Bronchial epithelial cell (primary cell): Measurements from ENCODE around the gene SOX5. TPM values are rescaled to one million over a fixed set of nuclear protein-coding genes. Genes with fewer than 3 reads are reported as not detected.

Experiments
- DNase-seq: peaks from one replicate; pipeline ENCODE4 v3.0.0-alpha.2; 2010; ENCODE audit warnings: low read depth
- FAIRE-seq: peaks from 2 replicates; lab custom pipeline; 2011; peaks lifted over from hg19 to GRCh38; lab: Jason Lieb, UNC
- H3K27me3 ChIP-seq: 2 replicates; pipeline ENCODE4 v1.5.1; 2011; ENCODE audit warnings: low read length; ENCODE audit not compliant: control insufficient read depth, insufficient read depth
- H3K36me3 ChIP-seq: 2 replicates; pipeline ENCODE4 v1.5.1; 2011; ENCODE audit warnings: low read length; ENCODE audit not compliant: control insufficient read depth, insufficient read depth
- H3K4me3 ChIP-seq: 2 replicates; pipeline ENCODE4 v1.5.1; 2011; ENCODE audit warnings: mild to moderate bottlenecking, low read depth, low read length, control low read depth
- total RNA-seq: library from RNA; depleted of rRNA; stranded (reverse); fragments of >200 nt; gene quantifications from 2 replicates; pipeline ENCODE4 v1.2.1, GENCODE V29; 2014
- TF ChIP-seq, protein P1 (sequence below): IDR thresholded peaks from 2 replicates; pipeline ENCODE4 v1.5.1; 2011; ENCODE audit warnings: mild to moderate bottlenecking, moderate library complexity, low read length, control low read depth, inconsistent platforms; ENCODE audit not compliant: insufficient read depth, severe bottlenecking

Gene SOX5
- total RNA-seq, 1 donor from 2014 or later = under 0.01 TPM

DNA sequence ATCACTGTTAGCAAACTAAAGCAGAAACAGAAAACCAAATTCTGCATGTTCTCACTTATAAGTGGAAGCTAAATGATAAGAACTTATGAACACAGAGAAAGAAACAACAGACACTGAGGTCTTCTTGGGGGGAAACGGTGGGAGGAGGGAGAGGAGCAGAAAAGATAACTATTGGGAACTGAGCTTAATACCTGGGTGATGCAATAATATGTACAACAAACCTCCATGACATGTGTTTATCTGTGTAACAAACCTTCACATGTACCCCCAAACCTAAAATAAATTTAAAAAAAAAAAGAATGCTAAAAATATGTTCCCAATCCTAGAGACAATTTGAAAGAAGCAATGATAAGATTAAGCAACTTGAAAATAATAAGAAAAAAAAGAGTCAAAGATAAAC is 89.5 kb downstream of the SOX5 start:
- Histone ChIP-seq H3K36me3 (no peaks in the 10 kb centered on the region), H3K27me3 (no peaks in the 10 kb centered on the region), H3K4me3 (no peak overlapping the region)
- DNase-seq (no peak), FAIRE-seq (no peak)
- TF ChIP-seq, protein P1, sequence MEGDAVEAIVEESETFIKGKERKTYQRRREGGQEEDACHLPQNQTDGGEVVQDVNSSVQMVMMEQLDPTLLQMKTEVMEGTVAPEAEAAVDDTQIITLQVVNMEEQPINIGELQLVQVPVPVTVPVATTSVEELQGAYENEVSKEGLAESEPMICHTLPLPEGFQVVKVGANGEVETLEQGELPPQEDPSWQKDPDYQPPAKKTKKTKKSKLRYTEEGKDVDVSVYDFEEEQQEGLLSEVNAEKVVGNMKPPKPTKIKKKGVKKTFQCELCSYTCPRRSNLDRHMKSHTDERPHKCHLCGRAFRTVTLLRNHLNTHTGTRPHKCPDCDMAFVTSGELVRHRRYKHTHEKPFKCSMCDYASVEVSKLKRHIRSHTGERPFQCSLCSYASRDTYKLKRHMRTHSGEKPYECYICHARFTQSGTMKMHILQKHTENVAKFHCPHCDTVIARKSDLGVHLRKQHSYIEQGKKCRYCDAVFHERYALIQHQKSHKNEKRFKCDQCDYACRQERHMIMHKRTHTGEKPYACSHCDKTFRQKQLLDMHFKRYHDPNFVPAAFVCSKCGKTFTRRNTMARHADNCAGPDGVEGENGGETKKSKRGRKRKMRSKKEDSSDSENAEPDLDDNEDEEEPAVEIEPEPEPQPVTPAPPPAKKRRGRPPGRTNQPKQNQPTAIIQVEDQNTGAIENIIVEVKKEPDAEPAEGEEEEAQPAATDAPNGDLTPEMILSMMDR = no peak

DNA sequence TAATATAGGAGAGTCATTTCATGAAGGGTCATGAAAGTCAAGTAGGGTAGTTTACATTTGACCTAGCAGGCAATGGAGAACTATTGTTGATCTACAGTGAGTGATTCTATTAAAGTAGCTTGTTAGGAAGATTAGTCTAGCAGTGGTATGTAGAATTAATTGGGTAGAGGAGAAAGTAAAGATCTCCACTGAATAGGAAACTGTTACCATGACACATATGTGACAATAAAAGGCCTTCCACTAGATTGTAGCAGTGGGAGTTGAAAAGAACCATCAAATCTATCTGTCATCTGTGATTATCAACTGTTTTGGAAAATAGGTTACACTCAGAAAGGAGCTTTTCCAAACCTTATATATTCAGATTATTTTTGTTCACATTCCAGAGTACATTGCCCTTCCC is 92.3 kb downstream of the SOX5 start:
- TF ChIP-seq, protein P1 = no peak
- DNase-seq (no peak), FAIRE-seq (no peak)
- Histone ChIP-seq H3K27me3 (no peaks in the 10 kb centered on the region), H3K4me3 (no peak overlapping the region), H3K36me3 (no peaks in the 10 kb centered on the region)

DNA sequence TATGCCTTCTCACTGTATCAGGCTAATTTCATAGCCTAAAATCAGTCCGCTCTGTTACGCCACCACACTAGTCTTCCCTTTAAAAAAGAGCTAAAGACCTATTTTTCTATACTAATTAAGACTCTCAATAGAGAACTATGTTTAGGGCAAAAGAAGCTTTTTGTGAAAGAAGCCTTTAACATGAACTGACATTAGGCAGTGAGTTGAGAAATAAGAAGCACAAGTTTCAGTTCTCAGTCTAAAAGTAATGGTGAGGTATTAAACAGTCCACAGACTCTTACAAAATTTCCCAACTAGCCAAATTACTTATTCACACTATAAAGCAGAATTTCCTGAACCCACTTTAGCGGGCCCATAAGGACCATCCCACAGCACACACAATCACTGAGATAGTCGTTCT is 93.7 kb downstream of the SOX5 start:
- TF ChIP-seq, protein P1 = no peak
- no peaks in the 10 kb centered on the region for H3K36me3 ChIP-seq
- no peaks in the 10 kb centered on the region for H3K27me3 ChIP-seq
- H3K4me3 ChIP-seq = no peak overlapping the region
- no peak for DNase-seq
- no peak for FAIRE-seq

DNA sequence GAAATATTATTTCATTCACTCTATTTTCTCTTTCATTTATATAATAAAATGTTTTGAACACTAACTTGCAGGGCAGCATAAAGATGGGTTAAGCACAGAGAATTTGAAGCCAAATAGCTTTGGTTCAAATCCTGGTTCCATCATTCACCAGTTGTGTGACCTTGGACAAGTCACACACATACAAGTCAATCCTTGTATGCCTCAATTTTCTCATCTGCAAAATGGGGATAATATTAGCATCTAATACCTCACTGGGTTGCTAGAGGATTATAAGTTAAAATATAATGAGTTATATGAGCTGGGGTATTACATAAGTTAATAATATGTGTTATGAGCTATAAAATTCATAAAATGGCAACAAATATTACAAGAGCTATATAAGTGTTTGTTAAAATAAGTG is 94.9 kb downstream of the SOX5 start:
- Histone ChIP-seq H3K4me3 (no peak overlapping the region), H3K27me3 (no peaks in the 10 kb centered on the region), H3K36me3 (no peaks in the 10 kb centered on the region)
- DNase-seq (no peak), FAIRE-seq (no peak)
- TF ChIP-seq, protein P1 = no peak

DNA sequence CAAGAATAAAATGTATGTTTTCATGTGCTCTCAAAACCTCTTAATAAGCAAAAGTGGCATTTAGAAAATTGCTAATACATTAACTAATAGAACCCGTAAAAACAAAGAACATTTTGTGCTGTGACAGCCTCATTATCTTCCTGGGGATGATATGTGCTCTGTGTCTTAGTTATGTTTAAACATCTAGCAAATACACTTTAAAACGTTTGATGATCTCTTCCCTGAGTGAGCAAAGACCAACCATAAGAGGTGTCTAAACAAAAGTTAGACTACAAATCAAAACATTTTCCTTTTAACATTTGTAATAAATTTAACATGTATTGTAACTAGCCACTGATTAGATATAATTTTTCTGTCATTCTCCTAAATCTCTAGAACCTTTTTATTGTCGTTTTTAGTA is 95.8 kb downstream of the SOX5 start:
- DNase-seq (no peak), FAIRE-seq (no peak)
- no peak overlapping the region for H3K4me3 ChIP-seq
- H3K36me3 ChIP-seq = no peaks in the 10 kb centered on the region
- H3K27me3 ChIP-seq = no peaks in the 10 kb centered on the region
- TF ChIP-seq, protein P1 = no peak

DNA sequence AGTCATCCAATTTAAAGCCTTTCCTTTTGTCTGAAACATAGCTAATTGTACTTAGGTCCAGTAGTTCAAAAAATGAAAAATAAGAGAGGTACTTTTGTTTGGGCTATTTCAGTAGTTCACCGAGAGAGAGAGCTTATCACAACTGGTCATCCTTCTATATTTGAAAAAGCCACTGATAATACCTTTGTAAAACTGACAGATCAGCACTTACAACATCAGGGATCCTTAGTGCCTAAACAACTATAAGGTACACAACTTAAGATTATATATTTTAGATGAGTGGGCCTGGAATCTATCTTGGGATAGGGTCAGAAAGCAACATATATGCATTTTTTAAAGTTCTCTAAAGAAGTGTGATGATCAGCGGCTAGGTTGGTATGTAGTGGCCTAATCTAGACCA is 97.9 kb downstream of the SOX5 start:
- TF ChIP-seq, protein P1 = no peak
- FAIRE-seq (no peak), DNase-seq (no peak)
- Histone ChIP-seq H3K36me3 (no peaks in the 10 kb centered on the region), H3K27me3 (no peaks in the 10 kb centered on the region), H3K4me3 (no peak overlapping the region)
